HG03045 (cell line): Measurements from ENCODE around the gene PSEN1.

Experiments used
- ATAC-seq: cut with Tn5 transposase; IDR thresholded peaks from one replicate; pipeline ENCODE4 v1.9.1; 2021; ENCODE audit warnings: mild to moderate bottlenecking, moderate library complexity; ENCODE audit not compliant: unreplicated experiment

Gene PSEN1

DNA sequence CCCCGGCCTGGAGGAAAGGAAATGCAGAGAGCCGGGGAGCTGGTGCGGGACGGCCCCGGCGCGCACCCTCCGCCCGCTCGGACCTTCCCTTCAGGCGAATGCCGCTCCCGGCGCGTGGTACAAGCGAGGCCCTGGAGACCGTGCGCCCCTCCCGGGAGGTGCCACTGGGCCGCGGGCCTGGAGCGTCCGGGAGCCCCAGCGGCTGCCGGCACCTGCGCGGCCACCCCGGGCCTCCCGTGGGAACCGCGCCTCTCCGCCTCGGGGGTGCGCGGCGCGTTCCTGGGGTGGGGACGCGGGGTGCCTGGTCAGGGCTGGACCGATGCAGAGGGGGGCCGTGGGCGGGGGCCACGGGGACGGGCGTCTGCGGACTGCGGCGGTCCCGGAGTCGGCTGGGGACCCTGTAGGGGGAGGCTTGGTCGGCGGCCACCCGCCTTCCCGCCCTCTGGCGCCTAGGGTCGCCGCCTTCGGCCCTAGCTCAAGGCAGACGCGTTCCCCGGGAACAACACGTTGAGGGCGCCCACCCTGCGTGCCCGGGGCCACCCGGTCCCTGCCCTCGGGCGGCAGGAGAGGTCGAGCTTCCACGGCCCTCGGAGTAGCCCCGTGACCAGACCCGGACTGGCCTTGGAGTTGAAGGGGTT, 101.6 kb downstream of the PSEN1 start:
- ATAC-seq, result no peak

DNA sequence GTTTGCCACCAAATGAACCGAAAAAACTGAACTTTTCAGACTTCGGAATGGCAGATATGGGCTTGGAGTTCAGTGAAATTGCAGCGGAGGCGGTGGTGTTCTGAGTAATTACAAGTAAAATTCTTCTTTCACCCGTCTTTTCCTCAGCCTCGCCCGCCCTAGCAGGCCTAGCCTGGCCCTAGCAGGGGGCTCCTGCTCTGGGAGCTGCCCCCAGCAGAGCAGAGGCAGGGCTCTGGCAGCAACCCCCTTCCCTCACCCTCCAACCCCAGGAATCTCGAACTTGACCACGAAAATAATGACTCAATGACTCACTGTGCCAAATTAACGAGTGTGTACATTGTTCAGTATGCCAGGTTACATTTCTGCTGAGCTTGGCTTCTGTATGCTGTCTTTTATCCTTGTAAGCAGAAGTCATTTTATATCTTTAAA, 102.1 kb downstream of the PSEN1 start:
- no peak for ATAC-seq

DNA sequence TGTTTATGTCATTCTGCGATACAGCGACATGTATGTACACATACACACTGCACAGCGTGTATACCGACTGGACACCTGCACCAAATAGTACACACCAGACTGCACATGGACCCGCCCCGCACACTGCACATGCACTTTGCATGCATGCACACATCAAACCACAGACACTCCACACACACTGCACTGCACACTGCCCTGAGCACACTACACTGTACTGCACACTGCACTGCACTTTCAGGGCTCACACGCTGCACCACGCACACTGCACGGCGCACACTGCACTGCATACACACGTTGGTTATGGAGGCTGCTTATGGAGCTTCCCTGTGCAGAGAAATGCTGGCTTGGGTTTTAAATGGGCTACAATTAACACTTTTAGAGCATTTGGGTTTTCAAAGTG, 102.6 kb downstream of the PSEN1 start:
- no peak for ATAC-seq

DNA sequence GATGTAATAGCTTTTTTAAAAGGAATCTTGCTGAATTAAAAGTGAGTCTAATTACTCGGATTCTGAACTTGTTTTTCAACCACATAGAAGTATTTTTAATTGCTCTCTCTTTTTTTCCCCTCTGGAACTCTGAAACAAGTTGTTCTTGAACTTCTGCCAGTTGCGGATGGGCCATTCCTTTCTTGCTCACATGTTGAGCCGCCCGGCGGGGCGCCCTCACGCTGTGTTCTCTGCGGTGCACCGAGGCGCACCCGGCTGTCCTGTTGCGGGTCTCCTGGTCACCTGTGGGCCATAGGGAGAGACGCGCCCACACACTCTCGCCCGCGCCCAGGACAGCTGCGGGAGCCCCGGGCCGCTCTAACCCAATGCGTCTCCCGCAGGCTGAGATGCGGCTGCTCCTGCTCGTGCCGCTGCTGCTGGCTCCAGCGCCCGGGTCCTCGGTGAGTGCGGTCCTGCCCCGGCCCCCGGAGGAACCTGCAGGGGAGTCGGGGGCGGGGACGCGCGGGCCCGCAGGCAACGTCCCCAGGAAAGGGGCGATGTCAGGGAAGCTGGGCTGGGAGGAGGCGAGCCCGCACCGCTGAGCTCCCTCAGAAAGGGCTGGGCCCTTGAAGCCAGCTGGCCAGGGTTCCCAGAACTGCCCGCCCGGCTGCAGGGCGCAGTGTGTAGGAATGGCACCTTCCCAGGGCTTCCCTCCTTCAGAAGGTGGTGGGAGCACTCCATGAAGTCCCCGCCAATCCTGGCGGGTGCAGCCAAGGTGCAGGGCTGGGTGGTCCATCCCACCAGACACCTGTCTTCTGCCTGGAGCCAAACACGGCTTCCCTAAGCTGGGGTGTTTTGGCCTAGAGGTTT, 103.3 kb downstream of the PSEN1 start:
- no peak for ATAC-seq

DNA sequence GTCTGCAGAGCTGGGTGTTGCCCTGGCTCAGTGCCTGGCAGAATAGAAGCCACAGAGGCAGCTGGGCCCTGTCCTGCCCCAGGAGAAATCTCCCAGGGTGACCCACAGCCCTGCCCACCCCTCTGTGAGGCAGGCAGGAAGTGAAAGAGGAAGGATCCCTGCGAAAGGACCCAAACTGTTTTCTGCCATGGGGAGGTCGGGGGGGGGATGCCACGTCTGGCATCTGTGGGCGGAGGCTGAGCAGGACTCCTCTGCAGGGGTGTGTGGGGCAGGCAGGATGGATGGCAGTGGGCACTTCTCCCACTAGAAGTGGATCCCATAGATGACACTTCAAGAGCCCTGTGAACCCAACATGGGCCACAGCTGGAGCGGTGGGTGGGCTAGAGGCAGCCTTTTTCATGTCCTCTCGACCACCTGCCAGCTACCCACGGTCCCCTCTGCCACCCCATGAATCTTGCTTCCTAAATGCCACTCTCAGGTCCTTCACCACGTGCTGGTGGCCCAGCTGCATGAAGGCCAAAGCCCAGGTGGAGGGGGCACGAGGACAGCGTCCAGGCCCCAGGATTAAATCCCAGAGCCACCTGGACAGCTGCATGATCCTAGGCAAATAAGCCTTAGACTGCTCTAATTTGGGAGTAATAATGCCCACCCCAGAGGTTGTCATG, 104.6 kb downstream of the PSEN1 start:
- ATAC-seq, result no peak

DNA sequence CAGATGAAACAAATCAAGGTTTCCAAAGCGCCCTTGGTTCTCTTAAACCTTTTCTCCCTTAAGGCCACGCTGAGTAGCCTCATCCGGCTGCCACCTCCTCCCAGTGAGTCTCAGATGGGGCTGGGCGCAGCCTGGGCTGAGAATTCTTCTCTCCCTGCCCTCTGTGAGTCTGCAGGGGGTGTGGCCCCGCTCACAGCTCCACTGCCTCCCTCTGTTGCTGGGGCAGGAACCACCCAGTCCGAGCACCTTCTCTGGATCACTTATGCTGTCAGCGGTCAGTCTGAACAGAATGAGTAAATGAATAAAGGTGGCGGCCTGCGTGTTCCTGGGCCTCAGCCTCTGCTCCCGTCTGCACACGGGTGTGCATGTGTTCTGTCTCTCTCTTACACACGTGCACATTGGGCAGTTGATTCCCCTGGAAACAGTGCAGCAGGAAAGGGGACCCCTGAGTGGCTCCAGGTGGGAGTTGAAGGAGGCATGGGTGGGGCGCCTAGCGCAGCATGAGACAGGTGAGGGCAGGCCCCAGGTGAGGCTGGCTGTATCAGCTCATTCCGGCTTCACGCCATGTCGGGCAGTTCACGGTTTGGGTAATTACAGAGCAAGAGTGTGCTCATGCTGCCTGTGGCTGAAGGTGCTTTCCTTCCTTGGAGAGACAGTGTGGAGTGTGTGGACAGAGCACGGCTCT, 105.3 kb downstream of the PSEN1 start:
- ATAC-seq, result no peak

DNA sequence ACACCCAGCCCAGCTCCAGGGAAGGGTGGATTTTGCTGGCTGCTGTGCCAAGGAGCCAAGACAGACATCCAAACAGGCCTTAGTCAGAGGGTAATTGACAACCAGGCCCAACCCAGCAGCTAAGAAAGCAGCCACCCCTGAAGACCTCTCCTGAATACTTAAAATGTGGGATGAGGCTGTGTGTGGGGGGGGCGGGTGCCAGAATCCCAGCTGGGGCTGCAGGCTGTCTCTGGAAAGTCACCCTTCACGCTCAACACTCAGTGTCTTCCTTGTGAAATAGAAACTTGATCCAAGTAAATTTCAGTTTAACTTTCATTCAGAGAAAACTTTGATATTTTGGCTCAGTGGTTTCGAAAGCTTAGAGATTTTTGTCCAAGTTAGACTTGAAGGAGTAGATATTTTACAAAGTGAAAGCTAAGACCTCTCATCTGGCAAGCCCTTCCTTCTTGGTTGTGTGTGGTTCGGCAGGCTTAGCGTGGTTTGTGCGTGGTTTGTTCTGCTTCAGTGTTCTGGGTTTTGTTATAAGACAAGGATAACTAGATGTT, 106.1 kb downstream of the PSEN1 start:
- no peak for ATAC-seq

DNA sequence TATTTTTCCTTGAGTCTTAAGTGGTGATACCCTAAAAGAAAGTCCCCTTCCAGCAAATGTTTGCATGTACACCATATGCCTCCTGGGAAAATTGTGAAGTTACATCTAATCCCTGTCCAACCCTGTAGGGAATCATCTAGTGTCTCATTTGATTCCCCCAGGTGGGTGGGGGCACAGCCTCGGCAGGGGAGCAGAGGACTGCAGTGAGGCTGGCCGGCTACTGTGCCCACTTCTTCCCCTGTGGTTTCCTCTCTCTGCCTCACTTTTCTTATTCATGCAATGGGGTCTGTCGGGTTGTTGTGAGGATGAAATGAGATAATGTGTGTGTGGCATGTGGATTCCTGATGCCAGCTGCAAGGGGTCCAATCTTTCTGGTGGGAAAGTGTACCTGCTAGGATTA, 107.0 kb downstream of the PSEN1 start:
- no peak for ATAC-seq

DNA sequence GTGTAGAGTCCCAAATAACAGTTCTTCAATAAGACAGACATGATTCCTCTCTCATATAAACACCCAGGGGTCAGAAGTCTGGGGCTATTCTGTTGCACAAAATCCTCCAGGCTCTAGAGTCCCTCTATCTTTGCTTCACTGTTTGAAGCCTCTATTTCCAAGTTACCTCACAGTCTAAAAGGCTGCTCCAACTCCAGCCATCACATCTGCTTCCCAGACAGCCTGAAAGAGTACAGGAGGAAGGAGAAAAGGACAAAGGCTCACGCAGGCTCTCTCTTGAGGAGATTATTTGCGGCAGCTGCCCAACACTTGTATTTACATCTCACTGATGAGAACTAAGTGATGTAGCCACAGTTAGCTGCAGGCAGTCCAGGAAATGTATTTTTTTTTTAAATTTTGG, 107.4 kb downstream of the PSEN1 start:
- ATAC-seq, result no peak

DNA sequence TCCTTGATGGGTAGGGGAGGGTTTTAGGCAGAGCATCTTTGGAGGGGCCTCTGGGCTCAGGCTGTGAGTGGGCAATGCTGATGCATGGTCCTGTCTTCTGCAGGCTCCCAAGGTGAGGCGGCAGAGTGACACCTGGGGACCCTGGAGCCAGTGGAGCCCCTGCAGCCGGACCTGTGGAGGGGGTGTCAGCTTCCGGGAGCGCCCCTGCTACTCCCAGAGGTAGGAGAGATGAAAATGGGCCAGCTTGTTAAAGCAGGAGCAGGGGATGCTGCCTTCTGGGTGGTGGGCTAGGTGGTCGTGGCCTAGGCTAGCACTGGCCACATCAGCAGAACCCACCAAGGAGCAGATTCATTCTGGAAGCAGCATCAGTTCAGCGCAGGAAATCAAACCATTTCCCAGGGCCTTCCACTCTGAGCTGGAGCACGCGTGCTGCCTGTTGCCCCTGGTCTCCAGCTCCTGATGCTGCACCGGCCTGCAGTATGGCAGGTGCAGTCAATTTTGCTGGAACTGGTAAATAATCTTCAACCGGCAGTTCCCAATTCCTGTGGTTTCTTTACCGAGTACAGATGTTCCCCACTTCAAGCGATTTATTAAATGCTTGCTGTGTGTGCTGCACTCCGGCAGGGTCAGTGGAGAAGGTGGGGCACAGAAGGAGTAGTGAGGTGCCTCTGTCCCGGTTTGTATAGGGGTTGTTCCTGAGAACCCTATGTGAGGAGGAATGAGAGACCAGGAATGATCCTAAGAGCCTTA, 108.4 kb downstream of the PSEN1 start:
- no peak for ATAC-seq

DNA sequence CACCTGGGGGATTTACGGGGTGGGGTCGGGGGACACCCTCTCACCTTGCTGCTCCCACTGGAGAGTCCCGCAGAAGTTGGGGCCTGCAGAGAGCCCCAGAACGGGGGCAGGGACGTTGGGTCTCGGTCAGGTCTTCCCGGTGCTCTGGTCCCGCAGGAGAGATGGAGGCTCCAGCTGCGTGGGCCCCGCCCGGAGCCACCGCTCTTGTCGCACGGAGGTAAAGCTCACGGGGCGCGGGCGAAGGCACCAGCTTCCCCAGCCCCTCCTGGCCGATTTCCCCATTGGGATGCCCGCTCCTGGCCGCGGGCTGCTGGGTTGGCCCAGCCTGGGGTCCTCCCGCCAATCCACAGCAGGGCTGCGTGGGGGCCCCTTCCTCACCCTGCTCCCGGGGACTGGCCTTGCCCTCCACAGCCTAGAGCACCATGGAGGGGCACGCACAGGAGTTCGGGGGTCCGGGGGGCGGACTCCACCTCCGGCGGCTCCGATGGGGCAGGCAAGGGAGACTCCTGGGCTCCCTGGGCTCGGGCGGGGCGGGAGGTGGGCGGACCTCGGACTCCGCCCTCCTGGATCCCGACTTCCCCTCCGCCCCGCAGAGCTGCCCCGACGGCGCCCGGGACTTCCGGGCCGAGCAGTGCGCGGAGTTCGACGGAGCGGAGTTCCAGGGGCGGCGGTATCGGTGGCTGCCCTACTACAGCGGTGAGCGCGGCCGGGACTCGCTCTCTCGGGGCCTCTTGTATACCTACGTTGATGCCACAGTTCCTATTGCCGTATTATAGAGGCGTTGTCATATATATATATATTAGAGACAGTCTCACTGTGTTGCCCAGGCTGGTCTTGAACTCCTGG, 109.4 kb downstream of the PSEN1 start:
- ATAC-seq, result peak; percentile 48

DNA sequence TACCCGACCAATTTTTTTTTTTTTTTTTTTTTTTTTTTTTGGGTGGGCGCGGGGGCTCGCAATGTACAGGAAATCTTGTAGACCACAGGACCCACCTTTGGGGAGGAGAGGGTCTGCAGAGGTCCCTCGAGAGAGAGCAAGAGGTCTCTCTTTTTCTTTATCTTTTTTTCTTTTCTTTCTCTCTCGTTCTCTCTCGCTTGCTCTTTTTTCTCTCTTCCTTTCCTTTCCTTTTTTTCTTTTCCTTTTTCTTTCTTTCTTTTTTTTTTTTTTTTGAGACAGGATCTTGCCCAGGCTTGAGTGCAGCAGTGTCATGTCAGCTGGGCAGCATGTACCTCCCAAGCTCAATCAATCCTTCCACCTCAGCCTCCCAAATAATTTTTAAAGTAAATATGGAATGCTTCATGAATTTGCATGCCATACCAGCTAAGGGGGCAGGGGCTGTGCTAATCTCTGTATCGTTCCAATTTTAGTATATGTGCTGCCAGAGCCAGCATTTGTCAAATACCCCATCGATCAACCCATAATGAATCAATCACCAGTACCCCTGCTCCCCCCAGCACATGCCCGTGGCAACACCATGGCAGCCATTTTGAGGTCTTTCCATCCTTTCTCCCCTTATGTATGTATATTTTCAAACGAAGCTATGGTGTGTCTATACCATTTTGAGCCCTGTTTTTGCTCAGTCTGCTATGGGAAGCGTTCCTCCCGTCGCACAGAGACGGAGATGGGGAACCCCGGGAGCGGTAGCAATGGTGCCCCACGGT, 110.3 kb downstream of the PSEN1 start:
- ATAC-seq, result no peak

DNA sequence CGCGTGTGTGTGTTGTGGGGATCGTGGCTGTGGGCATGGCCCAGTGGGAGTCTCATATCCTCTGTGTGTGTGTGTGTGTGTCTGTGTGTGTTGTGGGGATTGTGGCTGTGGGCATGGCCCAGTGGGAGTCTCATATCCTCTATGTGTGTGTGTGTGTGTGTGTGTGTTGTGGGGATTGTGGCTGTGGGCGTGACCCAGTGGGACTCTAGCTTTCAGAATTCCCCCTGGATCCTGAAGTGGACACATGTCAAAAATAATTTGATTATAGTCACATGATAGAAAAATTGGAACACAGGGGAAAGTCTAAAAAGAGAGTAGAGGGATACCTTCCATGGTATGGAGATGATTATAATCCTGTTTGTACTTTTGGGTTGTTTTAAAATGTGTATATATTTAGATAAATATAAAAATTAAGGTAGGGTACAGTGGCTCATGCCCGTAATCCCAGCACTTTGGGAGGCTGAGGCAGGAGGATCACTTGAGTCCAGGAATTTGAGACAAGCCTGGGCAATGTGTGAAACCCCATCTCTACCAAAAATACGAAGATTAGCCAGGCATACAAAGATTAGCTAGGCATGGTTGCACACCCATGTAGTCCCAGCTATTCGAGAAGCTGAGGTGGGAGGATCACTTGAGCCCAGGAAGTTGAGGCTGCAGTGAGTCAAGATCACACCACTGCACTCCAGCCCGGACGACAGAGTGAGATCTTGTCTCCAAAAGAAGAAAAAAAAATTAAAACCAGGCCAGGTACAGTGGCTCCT, 112.0 kb downstream of the PSEN1 start:
- ATAC-seq, result no peak

DNA sequence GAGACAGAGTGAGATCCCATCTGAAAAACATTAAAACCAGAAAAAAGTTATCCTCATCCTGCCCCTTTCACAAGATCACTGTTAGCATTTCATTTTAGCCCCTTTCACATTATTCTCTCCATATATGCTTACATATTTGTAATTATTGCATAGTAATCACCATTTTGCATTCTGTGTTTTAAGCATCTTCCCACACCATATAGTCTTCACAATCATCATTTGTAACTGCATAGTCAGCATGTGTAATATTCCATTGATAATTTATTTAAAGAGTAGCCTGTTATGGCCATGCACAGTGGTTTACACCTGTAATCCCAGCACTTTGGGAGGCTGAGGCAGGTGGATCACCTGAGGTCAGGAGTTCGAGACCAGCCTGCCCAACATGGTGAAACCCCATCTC, 112.8 kb downstream of the PSEN1 start:
- no peak for ATAC-seq

DNA sequence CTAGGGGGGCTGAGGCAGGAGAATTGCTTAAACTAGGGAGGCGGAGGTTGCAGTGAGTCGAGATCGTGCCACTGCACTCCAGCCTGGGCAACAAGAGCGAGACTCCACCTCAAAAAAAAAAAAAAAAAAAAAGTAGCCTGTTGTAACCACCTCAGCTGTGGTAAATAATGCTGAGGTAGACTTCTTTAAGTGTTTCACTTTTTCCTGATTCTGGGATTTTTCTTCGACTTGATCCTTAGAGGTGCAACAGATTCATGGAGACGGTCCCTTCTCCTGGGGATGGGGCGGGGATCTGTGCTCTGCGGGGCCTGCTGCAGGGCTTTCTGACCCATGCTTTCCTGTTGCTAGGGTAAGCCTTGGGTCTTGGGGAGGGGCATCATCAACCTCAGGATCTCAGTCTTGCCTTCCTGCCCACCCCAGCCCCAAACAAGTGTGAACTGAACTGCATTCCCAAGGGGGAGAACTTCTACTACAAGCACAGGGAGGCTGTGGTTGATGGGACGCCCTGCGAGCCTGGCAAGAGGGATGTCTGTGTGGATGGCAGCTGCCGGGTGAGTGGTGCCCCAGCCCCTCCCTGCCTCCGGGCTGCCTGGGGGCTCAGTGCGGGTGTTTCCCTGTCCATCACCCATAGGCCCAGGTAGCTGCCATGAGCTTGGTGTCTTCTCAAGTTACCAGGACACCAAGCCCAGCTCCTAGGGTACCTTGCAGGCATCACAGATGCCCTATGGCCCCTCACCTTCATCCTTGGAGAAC, 113.4 kb downstream of the PSEN1 start:
- no peak for ATAC-seq

DNA sequence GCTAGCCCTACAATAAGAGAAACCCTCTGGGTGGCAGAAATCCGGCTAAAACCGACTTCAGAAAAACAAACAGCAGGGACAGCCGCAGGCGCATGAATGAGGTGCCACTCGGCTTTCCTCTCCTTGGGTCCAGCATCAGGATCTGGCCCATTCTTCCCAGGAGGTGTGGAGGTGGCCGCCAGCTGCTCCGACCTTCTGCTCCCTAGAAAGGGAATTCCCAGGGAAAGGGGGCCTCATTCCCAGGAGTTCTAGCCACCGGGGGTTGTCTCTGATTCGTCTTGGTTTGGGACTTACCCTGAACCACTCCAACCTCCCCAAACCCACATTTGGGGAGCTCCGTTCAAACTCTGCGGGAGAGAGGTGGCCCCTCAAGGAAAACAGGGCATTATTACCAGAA, 114.0 kb downstream of the PSEN1 start:
- no peak for ATAC-seq

DNA sequence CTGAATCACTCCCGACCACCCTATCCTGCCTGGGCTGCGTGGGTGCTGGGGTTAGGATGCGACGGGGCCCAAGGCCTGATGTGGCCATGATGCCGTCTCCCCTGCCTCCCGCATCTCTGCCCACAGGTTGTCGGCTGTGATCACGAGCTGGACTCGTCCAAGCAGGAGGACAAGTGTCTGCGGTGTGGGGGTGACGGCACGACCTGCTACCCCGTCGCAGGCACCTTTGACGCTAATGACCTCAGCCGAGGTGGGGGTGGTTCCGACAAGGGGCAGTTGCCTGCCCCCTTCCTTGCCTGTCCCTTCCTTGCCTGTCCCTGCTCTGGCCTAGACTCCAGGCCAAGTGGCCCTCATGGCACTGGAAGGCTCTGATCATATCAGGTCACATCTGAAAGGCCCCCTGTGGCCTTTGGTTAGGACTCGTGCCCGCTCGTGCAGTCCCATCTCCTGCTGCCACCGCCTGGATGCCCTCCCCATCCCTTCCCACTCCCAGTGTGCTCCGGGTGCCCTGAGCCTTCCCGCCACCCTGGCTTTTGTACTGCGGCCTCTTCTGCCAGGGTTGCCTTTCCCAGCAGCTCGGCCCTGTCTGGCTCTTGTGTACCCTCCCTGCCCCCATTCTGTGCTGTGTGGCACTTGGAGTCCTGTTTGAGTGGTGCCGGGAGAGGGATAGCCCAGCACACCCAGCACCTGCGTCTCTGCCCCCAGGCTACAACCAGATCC, 114.6 kb downstream of the PSEN1 start:
- ATAC-seq, result no peak
